Measurements from ENCODE around the gene TIMM8A. TPM values are rescaled to one million over a fixed set of nuclear protein-coding genes. Genes with fewer than 3 reads are reported as not detected.

TIMM8A gene
- total RNA-seq, 2 experiments from 2014 or later, result 11.6 to 13.5 TPM

- no peaks in the 10 kb centered on the region for H3K9me3 Mint-ChIP-seq
- H3K36me3 Mint-ChIP-seq (ENCODE audit: low read depth), result no peaks in the 10 kb centered on the region
- no peaks in the 10 kb centered on the region for H3K4me1 Mint-ChIP-seq
- no peaks in the 10 kb centered on the region for H3K27me3 Mint-ChIP-seq
- no peak overlapping the region for H3K4me3 Mint-ChIP-seq
- CTCF ChIA-PET, result interaction anchor here (0.6 to 0.9 kb wide), 2 partner anchors 9 to 45 kb away, joined by 3 read pairs; no protein-coding TSS in a partner anchor
- DNase-seq, result no peak
- POLR2A ChIA-PET, result no interaction called here
- no peak overlapping the region for H3K27ac Mint-ChIP-seq
Observed at GRCh38 chrX:101383679-101384205, 35.2 kb upstream of the TIMM8A start.

DNA sequence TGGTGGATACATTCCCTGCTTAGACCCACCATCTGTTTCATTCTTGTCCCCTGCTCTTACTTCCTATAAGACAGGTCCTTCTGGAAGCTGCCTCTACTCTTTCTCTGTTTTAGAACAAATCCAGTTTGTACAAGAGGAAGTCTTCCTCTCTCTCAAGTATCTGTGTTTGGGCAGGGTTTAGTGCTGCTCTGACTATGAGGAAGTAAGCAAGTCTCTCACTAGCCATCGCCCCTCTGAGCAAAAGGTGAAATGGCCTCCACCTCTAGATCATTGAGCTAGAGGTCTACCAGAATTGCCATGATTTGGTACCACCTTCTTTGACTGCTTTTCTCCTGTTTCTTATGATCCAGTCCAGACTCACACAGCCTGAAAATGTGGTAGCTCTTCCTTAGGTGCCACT is 29.0 kb upstream of the TIMM8A start:
- DNase-seq, result no peak
- Mint-ChIP-seq H3K27me3 (peaks cover 5% of the 10 kb centered on the region), H3K4me3 (no peak overlapping the region), H3K36me3 (ENCODE audit: low read depth) (no peaks in the 10 kb centered on the region), H3K4me1 (no peaks in the 10 kb centered on the region), H3K27ac (no peak overlapping the region), H3K9me3 (no peaks in the 10 kb centered on the region)
- ChIA-PET POLR2A (no interaction called here), CTCF (interaction anchor here (1.5 kb wide), 1 partner anchor 22 kb away, joined by 5 read pairs; no protein-coding TSS in a partner anchor)

DNA sequence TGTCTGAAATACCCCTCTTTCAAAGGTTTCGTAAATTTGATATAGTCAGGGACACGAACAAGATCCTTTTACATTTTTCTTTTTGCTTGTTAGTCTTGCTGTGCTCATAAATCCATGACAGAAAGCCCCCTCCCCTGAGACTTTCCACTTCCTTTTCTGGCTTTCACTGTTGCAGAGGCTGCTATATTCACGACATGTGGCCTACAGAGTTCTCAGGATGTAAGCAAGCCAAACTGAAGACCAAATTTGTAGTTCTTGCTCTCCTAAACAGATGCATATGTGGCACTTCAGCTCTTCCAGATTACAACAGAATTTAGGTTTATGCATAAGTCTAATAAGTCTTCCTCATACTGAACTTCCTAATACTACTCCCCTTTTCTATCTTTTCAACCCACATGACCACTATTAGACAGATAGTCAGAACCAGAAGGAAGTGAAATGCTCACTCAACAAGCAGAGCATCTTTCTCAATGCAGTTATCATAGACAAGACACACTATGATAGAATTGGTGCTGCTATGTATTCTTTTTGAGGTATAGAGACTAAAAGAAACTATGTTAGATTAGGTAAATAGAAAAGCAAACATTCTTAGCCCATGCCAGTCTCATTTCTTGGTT is 22.5 kb upstream of the TIMM8A start:
- no peak for DNase-seq
- H3K27ac Mint-ChIP-seq, result no peak overlapping the region
- POLR2A ChIA-PET, result no interaction called here
- CTCF ChIA-PET, result no interaction called here
- H3K4me3 Mint-ChIP-seq, result no peak overlapping the region
- H3K27me3 Mint-ChIP-seq, result peaks cover 7% of the 10 kb centered on the region
- no peaks in the 10 kb centered on the region for H3K4me1 Mint-ChIP-seq
- no peaks in the 10 kb centered on the region for H3K36me3 Mint-ChIP-seq (ENCODE audit: low read depth)
- no peaks in the 10 kb centered on the region for H3K9me3 Mint-ChIP-seq

DNA sequence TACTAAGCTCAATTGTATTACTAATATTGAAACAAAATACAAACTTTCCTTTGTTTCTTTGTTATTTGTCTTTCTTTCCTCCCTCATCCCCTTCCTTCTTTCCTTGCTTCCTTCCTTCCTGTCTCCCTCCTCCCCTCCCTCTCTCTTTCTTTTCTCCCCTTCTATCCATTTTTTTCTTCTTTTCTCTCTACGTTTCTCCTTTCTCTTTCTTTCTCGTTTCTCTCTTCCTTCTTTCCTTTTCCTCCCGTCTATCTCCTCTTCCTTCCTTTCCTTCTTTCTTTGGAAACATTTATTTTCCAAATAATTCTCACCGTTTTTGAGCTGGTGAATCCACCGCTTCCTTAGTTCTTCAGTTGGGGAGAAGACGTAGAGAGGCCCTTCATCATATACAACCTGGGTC is 21.1 kb upstream of the TIMM8A start:
- Mint-ChIP-seq H3K4me1 (no peaks in the 10 kb centered on the region), H3K36me3 (ENCODE audit: low read depth) (no peaks in the 10 kb centered on the region), H3K27me3 (peaks cover 7% of the 10 kb centered on the region), H3K9me3 (no peaks in the 10 kb centered on the region), H3K4me3 (no peak overlapping the region), H3K27ac (no peak overlapping the region)
- no peak for DNase-seq
- CTCF ChIA-PET, result no interaction called here
- POLR2A ChIA-PET, result interaction anchor here (0.6 kb wide), 1 partner anchor 15 kb away, joined by 3 read pairs; no protein-coding TSS in a partner anchor

DNA sequence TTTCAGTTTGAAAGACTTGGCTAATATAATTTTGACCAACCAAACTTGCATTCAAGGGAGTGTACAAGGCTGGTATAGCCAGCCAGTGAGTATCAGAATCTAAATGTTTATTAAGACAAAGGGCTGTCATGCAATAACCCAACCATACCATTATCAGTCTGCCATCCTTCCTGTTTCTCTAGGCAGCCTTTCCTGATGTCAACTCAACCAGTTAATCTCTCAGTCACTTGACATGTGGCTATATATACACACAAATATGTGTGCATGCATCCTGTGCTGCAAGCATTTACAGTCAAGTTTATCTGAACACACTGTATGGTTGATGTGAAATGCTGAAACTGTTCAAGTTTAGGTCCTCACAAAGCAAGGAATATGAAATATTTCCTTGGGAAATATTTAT is 20.3 kb upstream of the TIMM8A start:
- DNase-seq, result no peak
- no peaks in the 10 kb centered on the region for H3K9me3 Mint-ChIP-seq
- ChIA-PET POLR2A (no interaction called here), CTCF (no interaction called here)
- no peaks in the 10 kb centered on the region for H3K36me3 Mint-ChIP-seq (ENCODE audit: low read depth)
- H3K4me3 Mint-ChIP-seq, result no peak overlapping the region
- no peak overlapping the region for H3K27ac Mint-ChIP-seq
- H3K27me3 Mint-ChIP-seq, result peaks cover 2% of the 10 kb centered on the region
- no peaks in the 10 kb centered on the region for H3K4me1 Mint-ChIP-seq

- no peaks in the 10 kb centered on the region for H3K4me1 Mint-ChIP-seq
- H3K9me3 Mint-ChIP-seq, result no peaks in the 10 kb centered on the region
- DNase-seq, result no peak
- ChIA-PET CTCF (interaction anchor here (0.6 kb wide), 1 partner anchor 1630 kb away, joined by 3 read pairs; no protein-coding TSS in a partner anchor), POLR2A (no interaction called here)
- H3K27ac Mint-ChIP-seq, result no peak overlapping the region
- no peaks in the 10 kb centered on the region for H3K36me3 Mint-ChIP-seq (ENCODE audit: low read depth)
- H3K4me3 Mint-ChIP-seq, result no peak overlapping the region
- H3K27me3 Mint-ChIP-seq, result peaks cover 2% of the 10 kb centered on the region
Observed at GRCh38 chrX:101365301-101365795, 16.8 kb upstream of the TIMM8A start.

DNA sequence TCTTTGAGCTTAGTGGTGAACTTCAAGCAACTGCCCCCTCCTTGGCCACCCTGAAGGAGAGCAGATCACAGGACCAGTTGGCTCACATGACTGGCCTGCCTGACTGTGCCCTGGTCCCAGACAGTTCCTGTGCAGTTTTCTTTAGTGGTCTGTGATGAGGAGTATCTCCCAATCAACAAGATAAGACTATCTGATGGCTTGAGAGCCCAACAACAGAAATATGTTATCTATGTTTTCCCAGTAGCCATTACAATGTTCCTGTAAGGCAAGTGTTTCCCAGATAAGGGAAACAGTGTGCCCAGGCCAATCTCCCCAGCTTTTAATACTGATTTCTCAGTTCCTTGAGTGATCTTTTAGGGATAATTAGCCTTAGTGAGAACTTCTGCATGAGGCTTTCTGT is 14.2 kb upstream of the TIMM8A start:
- ChIA-PET CTCF (interaction anchor here (0.7 to 1.4 kb wide), 2 partner anchors 12 to 1831 kb away, joined by 3 read pairs; no protein-coding TSS in a partner anchor), POLR2A (no interaction called here)
- DNase-seq, result no peak
- Mint-ChIP-seq H3K4me1 (peaks cover 5% of the 10 kb centered on the region), H3K27me3 (peaks cover 2% of the 10 kb centered on the region), H3K4me3 (no peak overlapping the region), H3K9me3 (no peaks in the 10 kb centered on the region), H3K27ac (no peak overlapping the region), H3K36me3 (ENCODE audit: low read depth) (no peaks in the 10 kb centered on the region)

- Mint-ChIP-seq H3K36me3 (ENCODE audit: low read depth) (no peaks in the 10 kb centered on the region), H3K27me3 (peaks cover 2% of the 10 kb centered on the region), H3K9me3 (no peaks in the 10 kb centered on the region), H3K27ac (no peak overlapping the region), H3K4me3 (no peak overlapping the region), H3K4me1 (peaks cover 5% of the 10 kb centered on the region)
- no peak for DNase-seq
- POLR2A ChIA-PET, result no interaction called here
- CTCF ChIA-PET, result interaction anchor here (1.4 kb wide), 1 partner anchor 13 kb away, joined by 3 read pairs; no protein-coding TSS in a partner anchor
Observed at GRCh38 chrX:101362116-101362515, 13.6 kb upstream of the TIMM8A start.

DNA sequence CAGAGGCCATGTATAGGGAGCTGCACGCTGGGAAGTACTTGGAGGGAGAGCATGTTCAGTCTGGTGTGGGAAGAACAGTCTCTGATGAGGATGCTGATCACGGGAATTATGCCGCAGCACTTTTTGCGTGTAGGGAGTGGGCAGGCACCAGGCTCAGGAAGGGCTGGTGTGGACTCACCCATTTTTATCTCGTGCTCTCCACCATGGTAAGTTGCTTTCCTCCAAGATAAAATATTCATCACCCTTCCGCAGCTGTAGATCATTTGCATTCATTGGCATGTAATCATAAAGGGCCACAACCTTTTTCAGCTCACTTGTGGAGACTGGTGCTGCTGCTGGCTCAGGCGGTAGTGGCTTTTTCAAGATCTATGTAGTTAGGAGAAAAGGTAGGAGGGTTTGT is 11.8 kb upstream of the TIMM8A start:
- no peak overlapping the region for H3K4me3 Mint-ChIP-seq
- DNase-seq, result no peak
- H3K27ac Mint-ChIP-seq, result no peak overlapping the region
- CTCF ChIA-PET, result interaction anchor here (1.0 kb wide), 1 partner anchor 10 kb away, joined by 3 read pairs; no protein-coding TSS in a partner anchor
- peaks cover 5% of the 10 kb centered on the region for H3K4me1 Mint-ChIP-seq
- H3K9me3 Mint-ChIP-seq, result no peaks in the 10 kb centered on the region
- POLR2A ChIA-PET, result no interaction called here
- H3K36me3 Mint-ChIP-seq (ENCODE audit: low read depth), result no peaks in the 10 kb centered on the region
- peaks cover 2% of the 10 kb centered on the region for H3K27me3 Mint-ChIP-seq

- no peak overlapping the region for H3K27ac Mint-ChIP-seq
- POLR2A ChIA-PET, result no interaction called here
- H3K4me3 Mint-ChIP-seq, result no peak overlapping the region
- CTCF ChIA-PET, result interaction anchor here (1.0 kb wide), 1 partner anchor 9 kb away, joined by 3 read pairs; no protein-coding TSS in a partner anchor
- no peaks in the 10 kb centered on the region for H3K9me3 Mint-ChIP-seq
- peaks cover 2% of the 10 kb centered on the region for H3K27me3 Mint-ChIP-seq
- no peak for DNase-seq
- H3K36me3 Mint-ChIP-seq (ENCODE audit: low read depth), result no peaks in the 10 kb centered on the region
- peaks cover 5% of the 10 kb centered on the region for H3K4me1 Mint-ChIP-seq
Observed at GRCh38 chrX:101359966-101360365, 11.4 kb upstream of the TIMM8A start.

DNA sequence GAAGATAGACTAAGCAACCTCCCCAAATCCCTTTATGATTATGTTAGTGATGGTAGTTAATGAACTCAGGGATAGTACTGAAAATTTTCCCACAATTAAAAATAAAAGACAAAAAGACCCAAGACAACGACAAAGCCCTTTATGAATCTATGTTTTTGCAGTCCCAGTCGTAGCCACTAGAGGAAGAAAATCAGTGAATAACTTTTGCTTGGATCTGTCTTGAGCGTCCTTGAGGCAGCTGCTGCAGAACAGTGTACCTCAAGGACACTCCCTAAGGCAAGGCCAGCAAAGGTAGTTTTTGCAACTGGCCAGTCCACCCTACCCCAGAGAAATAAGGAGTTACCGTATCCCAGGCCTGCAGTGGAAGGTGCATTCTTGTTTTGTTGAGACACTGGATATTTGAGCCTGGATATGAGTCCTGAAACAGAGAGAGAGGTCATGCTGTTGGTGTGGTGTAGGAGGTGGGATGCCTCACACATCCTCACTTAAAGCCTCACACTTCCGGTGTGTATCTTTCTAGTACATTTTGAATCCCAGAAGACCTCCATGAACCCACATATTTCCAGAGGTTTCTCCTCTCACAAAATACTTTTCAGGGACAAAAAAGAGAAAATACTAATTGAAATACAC is 8.7 kb upstream of the TIMM8A start:
- DNase-seq, result no peak

GRCh38 chrX:101349193-101349562 is 636 bp upstream of the TIMM8A start:
- ChIA-PET CTCF (interaction anchor here (0.6 to 1.0 kb wide), 2 partner anchors 41 to 299 kb away, joined by 3 read pairs; no protein-coding TSS in a partner anchor), POLR2A (interaction anchor here (1.1 kb wide), 1 partner anchor 9 kb away, joined by 3 read pairs; no protein-coding TSS in a partner anchor)
- Mint-ChIP-seq H3K36me3 (ENCODE audit: low read depth) (peaks cover 4% of the 10 kb centered on the region), H3K27me3 (no peaks in the 10 kb centered on the region), H3K4me1 (peaks cover 16% of the 10 kb centered on the region), H3K27ac (peak overlapping the region; percentile 90), H3K9me3 (no peaks in the 10 kb centered on the region), H3K4me3 (peak overlapping the region; percentile 88)
- no peak for DNase-seq

More for the DNA sequence above, 8.7 kb upstream of the TIMM8A start:
- Mint-ChIP-seq H3K27me3 (peaks cover 2% of the 10 kb centered on the region), H3K4me3 (no peak overlapping the region), H3K9me3 (no peaks in the 10 kb centered on the region), H3K27ac (no peak overlapping the region), H3K4me1 (peaks cover 5% of the 10 kb centered on the region), H3K36me3 (ENCODE audit: low read depth) (no peaks in the 10 kb centered on the region)
- POLR2A ChIA-PET, result no interaction called here
- CTCF ChIA-PET, result interaction anchor here (0.6 to 1.1 kb wide), 2 partner anchors 18 to 512 kb away, joined by 4 to 5 read pairs; no protein-coding TSS in a partner anchor

- no peaks in the 10 kb centered on the region for H3K9me3 Mint-ChIP-seq
- H3K36me3 Mint-ChIP-seq (ENCODE audit: low read depth), result peaks cover 9% of the 10 kb centered on the region
- H3K4me1 Mint-ChIP-seq, result peaks cover 16% of the 10 kb centered on the region
- no peaks in the 10 kb centered on the region for H3K27me3 Mint-ChIP-seq
- H3K27ac Mint-ChIP-seq, result peak overlapping the region; percentile 90
- ChIA-PET CTCF (interaction anchor here (1.0 kb wide), 1 partner anchor 43 kb away, joined by 3 read pairs; no protein-coding TSS in a partner anchor), POLR2A (no interaction called here)
- DNase-seq, result no peak
- H3K4me3 Mint-ChIP-seq, result peak overlapping the region; percentile 88
Observed at GRCh38 chrX:101347859-101348451, 587 bp downstream of the TIMM8A start.

Data from activated CD4-positive, alpha-beta T cell treated with anti-CD3 and anti-CD28 coated beads, Interleukin-2, amount 10 ng/mL, durations not matched to agents 7 days and 5 days (primary cell).